ENCODE data around the gene EXOSC3. TPM values are rescaled to one million over a fixed set of nuclear protein-coding genes. Genes with fewer than 3 reads are reported as not detected.

Gene EXOSC3
- total and polyA plus RNA-seq, 2 of the 8 experiments (the other 6 are each of a cell fraction or from before 2014, with no cell fraction given), result 46.7 to 73.4 TPM

DNA sequence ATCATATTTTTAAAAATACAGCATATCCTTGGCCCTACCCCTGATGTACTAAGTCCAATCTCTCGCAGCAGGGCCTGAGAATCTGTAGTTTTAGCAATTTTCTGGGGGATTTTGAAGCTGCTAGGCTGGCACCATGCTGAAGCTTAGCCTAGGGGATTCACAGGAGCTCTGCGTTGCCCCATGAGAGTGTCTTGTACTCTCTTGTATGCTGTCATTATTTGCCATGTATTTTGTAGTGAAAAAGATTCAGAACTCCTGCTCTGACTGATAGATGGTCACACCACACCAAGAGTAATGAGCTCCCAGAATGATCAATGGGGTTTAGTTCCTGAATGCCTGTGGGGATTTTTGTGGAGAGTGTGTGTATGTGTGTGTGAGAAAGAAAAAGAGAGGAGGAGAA is 51.9 kb downstream of the EXOSC3 start (continued):
- TF ChIP-seq CHD7 (IDR thresholded peaks at IDR 0.05; ENCODE audit: insufficient replicate concordance, low read length), result no peak
